GM15510 (cell line): Measurements from ENCODE around the gene DHRS7C.

ENCODE experiments used
- POLR2A ChIP-seq: IDR thresholded peaks from 3 replicates; pipeline ENCODE4 v1.6.1; 2011; ENCODE audit warnings: borderline replicate concordance; ENCODE audit not compliant: insufficient read length; ENCODE audit errors: extremely low read depth

Gene DHRS7C

GRCh38 chr17:9750524-9750923 lies 40.9 kb downstream of the DHRS7C start:
- TF ChIP-seq POLR2A = no peak

- no peak for TF ChIP-seq POLR2A
These were observed 61.5 kb downstream of the DHRS7C start for GRCh38 chr17:9729735-9730420.

GRCh38 chr17:9729034-9729650 lies 62.2 kb downstream of the DHRS7C start:
- no peak for TF ChIP-seq POLR2A

- no peak for TF ChIP-seq POLR2A
These were observed 62.8 kb downstream of the DHRS7C start for GRCh38 chr17:9728564-9728963.

- TF ChIP-seq POLR2A = no peak
These were observed 63.4 kb downstream of the DHRS7C start for GRCh38 chr17:9728005-9728404.

- TF ChIP-seq POLR2A = no peak
These were observed 65.1 kb downstream of the DHRS7C start for GRCh38 chr17:9726291-9726690.

- TF ChIP-seq POLR2A = no peak
These were observed 65.8 kb downstream of the DHRS7C start for GRCh38 chr17:9725575-9725974.
